ENCODE results near the gene ZAR1L. TPM values are rescaled to one million over a fixed set of nuclear protein-coding genes. Genes with fewer than 3 reads are reported as not detected.
"Not testable (repeated sequence)": the region's sequence is repeated elsewhere in the genome, so short reads cannot be mapped to it uniquely, and the experiment has no call there.

Gene ZAR1L
- total RNA-seq, 2 experiments from 2014 or later: not detected

DNA sequence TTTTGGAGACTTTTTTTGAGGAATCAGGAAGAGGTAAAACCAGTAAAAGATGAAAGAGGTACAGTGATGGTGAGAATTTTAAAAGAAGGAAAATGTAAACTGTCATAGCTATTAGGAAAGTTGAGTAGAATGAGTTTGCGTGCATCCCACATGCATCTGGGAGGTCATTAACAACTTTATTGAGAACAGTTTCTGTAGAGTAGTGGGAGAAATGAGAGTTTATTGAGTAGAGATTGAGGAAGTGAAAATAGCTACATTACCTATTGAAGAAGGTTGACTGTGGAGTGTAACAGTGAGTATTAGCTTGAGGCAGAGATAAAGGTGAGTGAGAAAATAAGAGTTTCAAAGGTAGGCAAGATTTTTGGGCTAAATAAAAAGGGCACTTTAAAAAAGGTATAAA, 38.9 kb upstream of the ZAR1L start:
- Mint-ChIP-seq H3K9me3 (no peaks in the 10 kb centered on the region), H3K4me3 (no peak overlapping the region), H3K27me3 (no peaks in the 10 kb centered on the region), H3K4me1 (ENCODE audit: low read depth) (no peaks in the 10 kb centered on the region), H3K36me3 (ENCODE audit: low read depth) (no peaks in the 10 kb centered on the region), H3K27ac (no peak overlapping the region)
- Histone ChIP-seq H3K4me1 (ENCODE audit: insufficient read depth, low read length) (no peaks in the 10 kb centered on the region), H3K36me3 (ENCODE audit: insufficient read depth, low read length) (no peaks in the 10 kb centered on the region), H3K4me3 (ENCODE audit: low read length) (no peak overlapping the region), H3K27me3 (ENCODE audit: control insufficient read depth in 1 of 2, insufficient read depth in 2 of 2, low read length in 2 of 2) (no peaks in the 10 kb centered on the region), H3K27ac (ENCODE audit: low read depth in 1 of 2, low read length in 2 of 2) (no peak overlapping the region), H3K9me3 (ENCODE audit: control insufficient read depth in 1 of 2, insufficient read depth in 1 of 2, low read length in 2 of 2) (no peaks in the 10 kb centered on the region)
- no peak for DNase-seq
- ChIA-PET CTCF (no interaction called here), POLR2A (no interaction called here)
- ATAC-seq (ENCODE audit: poor library complexity): no peak
- TF ChIP-seq, protein P1, sequence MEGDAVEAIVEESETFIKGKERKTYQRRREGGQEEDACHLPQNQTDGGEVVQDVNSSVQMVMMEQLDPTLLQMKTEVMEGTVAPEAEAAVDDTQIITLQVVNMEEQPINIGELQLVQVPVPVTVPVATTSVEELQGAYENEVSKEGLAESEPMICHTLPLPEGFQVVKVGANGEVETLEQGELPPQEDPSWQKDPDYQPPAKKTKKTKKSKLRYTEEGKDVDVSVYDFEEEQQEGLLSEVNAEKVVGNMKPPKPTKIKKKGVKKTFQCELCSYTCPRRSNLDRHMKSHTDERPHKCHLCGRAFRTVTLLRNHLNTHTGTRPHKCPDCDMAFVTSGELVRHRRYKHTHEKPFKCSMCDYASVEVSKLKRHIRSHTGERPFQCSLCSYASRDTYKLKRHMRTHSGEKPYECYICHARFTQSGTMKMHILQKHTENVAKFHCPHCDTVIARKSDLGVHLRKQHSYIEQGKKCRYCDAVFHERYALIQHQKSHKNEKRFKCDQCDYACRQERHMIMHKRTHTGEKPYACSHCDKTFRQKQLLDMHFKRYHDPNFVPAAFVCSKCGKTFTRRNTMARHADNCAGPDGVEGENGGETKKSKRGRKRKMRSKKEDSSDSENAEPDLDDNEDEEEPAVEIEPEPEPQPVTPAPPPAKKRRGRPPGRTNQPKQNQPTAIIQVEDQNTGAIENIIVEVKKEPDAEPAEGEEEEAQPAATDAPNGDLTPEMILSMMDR (IDR thresholded peaks at IDR 0.05): no peak
- intact Hi-C loops (cut with DNase I, micrococcal nuclease): no loop called here

DNA sequence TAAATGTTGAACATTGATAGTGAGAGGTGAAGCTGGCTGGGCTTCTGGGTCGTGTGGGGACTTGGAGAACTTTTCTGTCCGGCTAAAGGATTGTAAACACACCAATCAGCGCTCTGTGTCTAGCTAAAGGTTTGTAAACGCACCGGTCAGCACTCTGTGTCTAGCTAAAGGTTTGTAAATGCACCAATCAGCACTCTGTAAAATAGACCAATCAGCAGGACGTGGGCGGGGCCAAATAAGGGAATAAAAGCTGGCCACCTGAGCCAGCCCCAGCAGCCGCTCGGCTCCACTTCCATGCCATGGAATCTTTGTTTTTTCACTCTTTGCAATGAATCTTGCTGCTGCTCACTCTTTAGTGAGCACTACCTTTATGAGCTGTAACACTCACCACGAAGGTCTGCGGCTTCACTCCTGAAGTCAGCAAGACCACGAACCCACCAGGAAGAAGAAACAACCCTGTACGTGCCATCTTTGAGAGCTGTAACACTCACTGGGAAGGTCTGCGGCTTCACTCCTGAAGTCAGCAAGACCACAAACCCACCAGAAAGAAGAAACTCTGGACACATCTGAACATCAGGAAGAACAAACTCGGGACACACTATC, 35.8 kb upstream of the ZAR1L start:
- H3K9me3 Mint-ChIP-seq; H3K36me3 ChIP-seq (ENCODE audit: insufficient read depth, low read length); H3K4me3 ChIP-seq (ENCODE audit: low read length); H3K9me3 ChIP-seq (ENCODE audit: control insufficient read depth in 1 of 2, insufficient read depth in 1 of 2, low read length in 2 of 2); intact Hi-C loops (cut with DNase I, micrococcal nuclease); H3K4me1 ChIP-seq (ENCODE audit: insufficient read depth, low read length); ATAC-seq (ENCODE audit: poor library complexity); H3K27ac Mint-ChIP-seq; H3K36me3 Mint-ChIP-seq (ENCODE audit: low read depth); CTCF ChIA-PET; H3K27me3 Mint-ChIP-seq; H3K27me3 ChIP-seq (ENCODE audit: control insufficient read depth in 1 of 2, insufficient read depth in 2 of 2, low read length in 2 of 2); DNase-seq; H3K4me1 Mint-ChIP-seq (ENCODE audit: low read depth); H3K27ac ChIP-seq (ENCODE audit: low read depth in 1 of 2, low read length in 2 of 2); H3K4me3 Mint-ChIP-seq: not testable (repeated sequence)
- POLR2A ChIA-PET: interaction anchor here (0.8 kb wide), 1 partner anchor 36 kb away, joined by 3 read pairs; the partner anchor contains the start of genes BRCA2 and ZAR1L

DNA sequence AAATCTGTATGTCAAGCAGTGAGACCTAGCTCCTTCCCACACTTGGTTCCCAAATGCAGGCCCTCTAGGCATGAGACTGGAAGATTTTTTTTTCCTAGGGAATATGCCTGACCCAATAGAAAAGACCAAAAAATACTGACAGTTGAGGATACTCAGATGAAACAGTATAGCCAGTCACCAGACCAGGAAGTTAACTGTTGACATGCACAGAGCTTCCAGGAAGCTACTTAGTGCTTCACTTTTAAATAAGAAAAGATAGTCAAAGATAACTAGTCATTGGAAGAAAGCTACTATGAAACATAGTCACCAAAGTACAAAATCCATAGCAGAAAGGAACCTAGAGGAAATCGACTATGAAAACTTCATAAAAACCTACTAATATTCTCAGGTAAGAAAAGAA, 32.5 kb upstream of the ZAR1L start:
- Mint-ChIP-seq H3K27me3 (no peaks in the 10 kb centered on the region), H3K4me1 (ENCODE audit: low read depth) (no peaks in the 10 kb centered on the region), H3K36me3 (ENCODE audit: low read depth) (no peaks in the 10 kb centered on the region), H3K27ac (no peak overlapping the region), H3K9me3 (no peaks in the 10 kb centered on the region), H3K4me3 (no peak overlapping the region)
- TF ChIP-seq, protein P1 (IDR thresholded peaks at IDR 0.05): no peak
- Histone ChIP-seq H3K27me3 (ENCODE audit: control insufficient read depth in 1 of 2, insufficient read depth in 2 of 2, low read length in 2 of 2) (no peaks in the 10 kb centered on the region), H3K27ac (ENCODE audit: low read depth in 1 of 2, low read length in 2 of 2) (no peak overlapping the region), H3K4me1 (ENCODE audit: insufficient read depth, low read length) (no peaks in the 10 kb centered on the region), H3K4me3 (ENCODE audit: low read length) (no peak overlapping the region), H3K9me3 (ENCODE audit: control insufficient read depth in 1 of 2, insufficient read depth in 1 of 2, low read length in 2 of 2) (no peaks in the 10 kb centered on the region), H3K36me3 (ENCODE audit: insufficient read depth, low read length) (no peaks in the 10 kb centered on the region)
- DNase-seq (no peak), ATAC-seq (ENCODE audit: poor library complexity) (no peak)
- ChIA-PET POLR2A (interaction anchor here (0.7 kb wide), 1 partner anchor 280 kb away, joined by 3 read pairs; no protein-coding TSS in a partner anchor), CTCF (no interaction called here)
- intact Hi-C loops (cut with DNase I, micrococcal nuclease): no loop called here

DNA sequence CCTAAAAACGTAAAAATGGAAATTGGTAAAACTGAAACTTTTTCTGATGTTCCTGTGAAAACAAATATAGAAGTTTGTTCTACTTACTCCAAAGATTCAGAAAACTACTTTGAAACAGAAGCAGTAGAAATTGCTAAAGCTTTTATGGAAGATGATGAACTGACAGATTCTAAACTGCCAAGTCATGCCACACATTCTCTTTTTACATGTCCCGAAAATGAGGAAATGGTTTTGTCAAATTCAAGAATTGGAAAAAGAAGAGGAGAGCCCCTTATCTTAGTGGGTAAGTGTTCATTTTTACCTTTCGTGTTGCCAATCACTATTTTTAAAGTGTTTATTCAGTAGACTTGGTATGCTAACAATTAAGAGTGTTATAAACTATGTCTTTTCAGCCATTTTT, 25.8 kb upstream of the ZAR1L start:
- POLR2A ChIA-PET: no interaction called here
- CTCF ChIA-PET: no interaction called here

More for the DNA sequence above, 25.8 kb upstream of the ZAR1L start:
- TF ChIP-seq, protein P1 (IDR thresholded peaks at IDR 0.05): no peak
- Histone ChIP-seq H3K27me3 (ENCODE audit: control insufficient read depth in 1 of 2, insufficient read depth in 2 of 2, low read length in 2 of 2) (no peaks in the 10 kb centered on the region), H3K4me1 (ENCODE audit: insufficient read depth, low read length) (no peaks in the 10 kb centered on the region), H3K27ac (ENCODE audit: low read depth in 1 of 2, low read length in 2 of 2) (no peak overlapping the region), H3K9me3 (ENCODE audit: control insufficient read depth in 1 of 2, insufficient read depth in 1 of 2, low read length in 2 of 2) (no peaks in the 10 kb centered on the region), H3K36me3 (ENCODE audit: insufficient read depth, low read length) (no peaks in the 10 kb centered on the region), H3K4me3 (ENCODE audit: low read length) (no peak overlapping the region)
- Mint-ChIP-seq H3K27me3 (no peaks in the 10 kb centered on the region), H3K36me3 (ENCODE audit: low read depth) (peaks cover 13% of the 10 kb centered on the region), H3K4me1 (ENCODE audit: low read depth) (no peaks in the 10 kb centered on the region), H3K4me3 (no peak overlapping the region), H3K9me3 (peaks cover 2% of the 10 kb centered on the region), H3K27ac (no peak overlapping the region)
- intact Hi-C loops (cut with DNase I, micrococcal nuclease): no loop called here
- no peak for ATAC-seq (ENCODE audit: poor library complexity)
- DNase-seq: no peak
